Neuron (in vitro differentiated cells): ENCODE results near the gene CUEDC1.
"Not testable (repeated sequence)": the region's sequence is repeated elsewhere in the genome, so short reads cannot be mapped to it uniquely, and the experiment has no call there.

Source experiments
- H2AFZ ChIP-seq: one replicate; pipeline ENCODE4 v1.6.1; 2013; ENCODE audit warnings: low read depth, mild to moderate bottlenecking, inconsistent platforms, low read length, moderate library complexity
- H3K27me3 ChIP-seq: one replicate; pipeline ENCODE4 v1.6.1; 2013; ENCODE audit warnings: low read length; ENCODE audit not compliant: insufficient read depth
- H3K36me3 ChIP-seq: one replicate; pipeline ENCODE4 v1.6.1; 2013; ENCODE audit warnings: low read length; ENCODE audit not compliant: insufficient read depth
- H3K4me1 ChIP-seq: one replicate; pipeline ENCODE4 v1.6.1; 2013; ENCODE audit warnings: low read length; ENCODE audit not compliant: insufficient read depth
- H3K4me3 ChIP-seq: 2 replicates; pipeline ENCODE4 v1.5.1; 2013; ENCODE audit warnings: mild to moderate bottlenecking, low read length, moderate library complexity
- H3K9me3 ChIP-seq: one replicate; pipeline ENCODE4 v1.6.1; 2013; ENCODE audit warnings: low read length

CUEDC1 gene

GRCh38 chr17:57962279-57963148 lies 7.3 kb upstream of the CUEDC1 start:
- no peak overlapping the region for H2AFZ ChIP-seq
- H3K9me3 ChIP-seq = no peaks in the 10 kb centered on the region

GRCh38 chr17:57959929-57960328 lies 4.7 kb upstream of the CUEDC1 start:
- H3K4me3 ChIP-seq = no peak overlapping the region
- peaks cover 13% of the 10 kb centered on the region for H3K4me1 ChIP-seq
- no peaks in the 10 kb centered on the region for H3K9me3 ChIP-seq
- no peaks in the 10 kb centered on the region for H3K36me3 ChIP-seq
- no peak overlapping the region for H2AFZ ChIP-seq
- H3K27me3 ChIP-seq = no peaks in the 10 kb centered on the region

More at GRCh38 chr17:57962279-57963148, 7.3 kb upstream of the CUEDC1 start:
- H3K36me3 ChIP-seq = no peaks in the 10 kb centered on the region
- no peaks in the 10 kb centered on the region for H3K4me1 ChIP-seq
- H3K27me3 ChIP-seq = no peaks in the 10 kb centered on the region
- no peak overlapping the region for H3K4me3 ChIP-seq

- H2AFZ ChIP-seq, H3K36me3 ChIP-seq, H3K9me3 ChIP-seq, H3K4me3 ChIP-seq, H3K27me3 ChIP-seq: not testable (repeated sequence)
- peaks cover 22% of the 10 kb centered on the region for H3K4me1 ChIP-seq
Observed at GRCh38 chr17:57958391-57958790, 3.2 kb upstream of the CUEDC1 start.

GRCh38 chr17:57957886-57958285 lies 2.7 kb upstream of the CUEDC1 start:
- H3K27me3 ChIP-seq = no peaks in the 10 kb centered on the region
- no peak overlapping the region for H3K4me3 ChIP-seq
- no peaks in the 10 kb centered on the region for H3K9me3 ChIP-seq
- H3K36me3 ChIP-seq = no peaks in the 10 kb centered on the region
- H2AFZ ChIP-seq = no peak overlapping the region
- peaks cover 27% of the 10 kb centered on the region for H3K4me1 ChIP-seq

- Histone ChIP-seq H3K27me3 (no peaks in the 10 kb centered on the region), H3K36me3 (no peaks in the 10 kb centered on the region), H3K4me1 (peaks cover 31% of the 10 kb centered on the region), H3K9me3 (no peaks in the 10 kb centered on the region), H3K4me3 (no peak overlapping the region), H2AFZ (no peak overlapping the region)
Observed at GRCh38 chr17:57957120-57957850, 2.1 kb upstream of the CUEDC1 start.

- no peaks in the 10 kb centered on the region for H3K27me3 ChIP-seq
- H3K4me3 ChIP-seq = no peak overlapping the region
- no peak overlapping the region for H2AFZ ChIP-seq
- H3K36me3 ChIP-seq = no peaks in the 10 kb centered on the region
- H3K4me1 ChIP-seq = peaks cover 31% of the 10 kb centered on the region
- no peaks in the 10 kb centered on the region for H3K9me3 ChIP-seq
Observed at GRCh38 chr17:57956291-57957119, 1.3 kb upstream of the CUEDC1 start.

- H3K9me3 ChIP-seq = no peaks in the 10 kb centered on the region
- no peaks in the 10 kb centered on the region for H3K27me3 ChIP-seq
- no peaks in the 10 kb centered on the region for H3K36me3 ChIP-seq
- H3K4me3 ChIP-seq = peak overlapping the region; percentile 59
- peak overlapping the region; percentile 60 for H2AFZ ChIP-seq
- H3K4me1 ChIP-seq = peaks cover 39% of the 10 kb centered on the region
Observed at GRCh38 chr17:57954397-57955182, 622 bp downstream of the CUEDC1 start.

- Histone ChIP-seq H2AFZ (peak overlapping the region; percentile 60), H3K4me3 (peak overlapping the region; percentile 59), H3K27me3 (no peaks in the 10 kb centered on the region), H3K36me3 (no peaks in the 10 kb centered on the region), H3K9me3 (no peaks in the 10 kb centered on the region), H3K4me1 (peaks cover 42% of the 10 kb centered on the region)
Observed at GRCh38 chr17:57953705-57954396, 1.4 kb downstream of the CUEDC1 start.

GRCh38 chr17:57953219-57953618 lies 2.0 kb downstream of the CUEDC1 start:
- no peak overlapping the region for H3K4me3 ChIP-seq
- no peaks in the 10 kb centered on the region for H3K27me3 ChIP-seq
- H2AFZ ChIP-seq = no peak overlapping the region
- H3K9me3 ChIP-seq = no peaks in the 10 kb centered on the region
- H3K4me1 ChIP-seq = peaks cover 48% of the 10 kb centered on the region
- H3K36me3 ChIP-seq = no peaks in the 10 kb centered on the region

- no peaks in the 10 kb centered on the region for H3K36me3 ChIP-seq
- H2AFZ ChIP-seq = no peak overlapping the region
- no peaks in the 10 kb centered on the region for H3K27me3 ChIP-seq
- peaks cover 52% of the 10 kb centered on the region for H3K4me1 ChIP-seq
- no peaks in the 10 kb centered on the region for H3K9me3 ChIP-seq
- H3K4me3 ChIP-seq = no peak overlapping the region
Observed at GRCh38 chr17:57949649-57950048, 5.6 kb downstream of the CUEDC1 start.

- Histone ChIP-seq H3K36me3 (no peaks in the 10 kb centered on the region), H3K9me3 (no peaks in the 10 kb centered on the region), H3K27me3 (no peaks in the 10 kb centered on the region), H3K4me1 (peaks cover 49% of the 10 kb centered on the region), H2AFZ (no peak overlapping the region), H3K4me3 (no peak overlapping the region)
Observed at GRCh38 chr17:57948555-57949420, 6.4 kb downstream of the CUEDC1 start.
